TTC549 (cell line): ENCODE data around the gene ALKAL2.

Source experiments
- FAIRE-seq: peaks from 2 replicates; lab custom pipeline; 2012; peaks lifted over from hg19 to GRCh38; lab: Jason Lieb, UNC

The ALKAL2 gene

GRCh38 chr2:244547-244946 lies 43.3 kb downstream of the ALKAL2 start:
- no peak for FAIRE-seq

DNA sequence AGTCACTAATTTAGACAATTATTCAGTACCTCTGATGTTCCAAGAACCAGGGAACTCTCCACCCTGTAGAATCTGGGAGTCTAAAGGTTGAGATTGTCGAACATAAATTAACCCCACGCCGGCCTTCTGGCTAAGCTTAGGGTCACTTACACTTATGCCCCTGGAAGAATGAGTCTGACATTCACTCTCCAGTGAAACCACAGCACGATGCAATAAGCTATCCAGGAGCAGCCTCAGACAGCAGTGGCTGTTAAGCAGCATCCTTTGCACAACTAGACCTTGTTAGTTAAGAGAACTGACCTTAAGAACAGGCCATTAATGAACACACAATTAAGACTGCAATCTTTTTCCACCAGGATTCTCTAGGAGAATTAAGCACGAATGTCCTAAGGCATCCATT lies 49.0 kb downstream of the ALKAL2 start:
- no peak for FAIRE-seq

DNA sequence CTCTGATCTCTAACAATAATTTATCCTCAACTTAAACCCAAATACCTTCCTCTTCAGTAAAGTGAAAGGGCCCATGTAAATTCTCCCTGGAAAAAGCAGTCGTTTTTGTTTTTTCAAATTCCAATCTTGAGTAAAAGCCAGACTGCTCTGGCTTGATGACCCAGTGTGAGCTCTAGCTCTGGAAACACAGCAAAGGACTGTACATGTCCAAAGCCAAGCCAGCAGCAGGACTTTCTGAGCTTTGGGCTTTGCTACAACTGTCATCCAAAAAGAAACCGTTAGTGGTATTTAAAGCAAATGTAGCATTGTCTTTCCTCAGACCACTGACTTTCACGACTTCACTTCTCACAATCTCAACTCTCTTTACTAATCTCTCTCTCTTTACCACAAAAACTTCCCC lies 49.5 kb downstream of the ALKAL2 start:
- FAIRE-seq = no peak

GRCh38 chr2:237878-238277 lies 50.0 kb downstream of the ALKAL2 start:
- no peak for FAIRE-seq

GRCh38 chr2:236993-237539 lies 50.8 kb downstream of the ALKAL2 start:
- no peak for FAIRE-seq

DNA sequence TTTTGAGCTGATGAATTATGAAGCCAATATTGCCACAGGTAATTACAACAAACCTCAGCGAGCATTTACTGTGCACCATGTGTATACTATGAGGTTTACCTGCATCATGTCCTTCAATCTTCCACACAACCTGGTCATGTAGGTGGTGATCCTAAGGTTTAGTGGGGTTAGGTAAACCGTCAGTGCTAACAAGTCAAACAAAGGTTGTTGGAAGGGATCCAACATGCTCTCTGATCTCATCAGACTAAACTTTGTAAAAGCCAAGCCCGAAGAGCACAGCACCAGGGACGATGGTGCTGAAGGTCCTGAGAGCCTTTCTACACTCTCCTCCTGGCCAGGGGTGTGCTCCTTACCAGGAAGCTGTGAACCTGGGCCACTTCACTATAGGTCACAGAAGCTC lies 53.5 kb downstream of the ALKAL2 start:
- FAIRE-seq = no peak

- no peak for FAIRE-seq
These were observed 54.9 kb downstream of the ALKAL2 start for GRCh38 chr2:233030-233429.

DNA sequence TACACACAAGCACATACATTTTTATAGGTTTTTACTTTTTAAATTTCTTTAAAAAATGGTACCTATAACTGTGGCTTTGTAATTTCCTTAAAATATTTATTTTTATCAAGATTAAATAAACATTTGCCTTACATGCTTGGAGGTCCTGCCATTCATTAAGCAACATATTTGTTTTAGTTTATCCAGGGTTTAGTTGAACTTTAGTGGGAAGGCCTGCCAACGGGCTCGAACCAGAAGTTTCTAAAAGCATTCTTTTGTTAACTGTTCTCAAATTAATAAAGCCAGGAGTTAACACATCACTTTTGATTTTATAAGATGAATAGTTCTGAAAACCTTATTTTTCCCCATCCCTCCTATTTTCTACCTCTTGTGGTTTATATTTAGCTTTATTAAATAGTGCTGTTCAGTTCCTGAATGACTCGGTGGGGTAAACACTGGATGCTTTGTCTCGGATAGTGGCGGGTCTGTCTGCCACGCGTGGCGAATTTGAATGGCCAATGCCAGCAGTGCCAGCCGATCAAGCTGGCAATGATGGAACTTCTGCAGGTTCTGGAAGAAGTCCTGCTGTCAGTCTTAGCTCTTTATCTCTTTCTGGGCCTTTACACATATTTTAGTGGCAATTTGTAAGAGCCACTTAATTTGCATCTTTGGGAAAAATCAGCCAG lies 56.2 kb downstream of the ALKAL2 start:
- peak; percentile 74 for FAIRE-seq
